Kidney epithelial cell (primary cell): Measurements from ENCODE around the gene PRSS36. TPM values are rescaled to one million over a fixed set of nuclear protein-coding genes. Genes with fewer than 3 reads are reported as not detected.
"Not testable (repeated sequence)": the region's sequence is repeated elsewhere in the genome, so short reads cannot be mapped to it uniquely, and the experiment has no call there.

ENCODE experiments used
- DNase-seq: peaks from one replicate; pipeline ENCODE4 v3.0.0-alpha.2; 2010; ENCODE audit warnings: low read depth
- H3K27me3 ChIP-seq: 2 replicates; pipeline ENCODE4 v1.6.0; 2011; ENCODE audit warnings: low read length; ENCODE audit not compliant: control insufficient read depth, insufficient read depth
- H3K36me3 ChIP-seq: 2 replicates; pipeline ENCODE4 v1.5.1; 2011; ENCODE audit warnings: low read length; ENCODE audit not compliant: control insufficient read depth, insufficient read depth
- H3K4me3 ChIP-seq: 2 replicates; pipeline ENCODE4 v1.5.1; 2011; ENCODE audit warnings: low read depth, mild to moderate bottlenecking, control low read depth, low read length
- CTCF ChIP-seq: IDR thresholded peaks from 2 replicates; pipeline ENCODE4 v1.5.1; 2011; ENCODE audit warnings: mild to moderate bottlenecking, moderate library complexity, low read length, control low read depth, inconsistent platforms; ENCODE audit not compliant: insufficient read depth, poor library complexity, severe bottlenecking
- total RNA-seq: library from RNA; depleted of rRNA; stranded (reverse); fragments of >200 nt; gene quantifications from 2 replicates; pipeline ENCODE4 v1.2.3, GENCODE V29; 2015

Gene PRSS36
- 0.55 and 1.5 TPM in 2 replicates for total RNA-seq

- no peaks in the 10 kb centered on the region for H3K36me3 ChIP-seq
- peaks cover 28% of the 10 kb centered on the region for H3K27me3 ChIP-seq
- H3K4me3 ChIP-seq: no peak within 1 kb of the TSS
- no peak for DNase-seq
- TF ChIP-seq CTCF: no peak
Measured at GRCh38 chr16:31149894-31150890, at the start of gene PRSS36. Gene PRSS36, minus strand, starts transcription at chr16:31150066. Its CDS starts 31 bp downstream, at chr16:31150035.

GRCh38 chr16:31199430-31200041, 49.7 kb upstream of the PRSS36 start:
- Histone ChIP-seq H3K27me3 (peaks cover 10% of the 10 kb centered on the region), H3K4me3 (no peak overlapping the region), H3K36me3 (peaks cover 4% of the 10 kb centered on the region)
- TF ChIP-seq CTCF: no peak
- no peak for DNase-seq

- no peak for TF ChIP-seq CTCF
- Histone ChIP-seq H3K4me3 (no peak overlapping the region), H3K36me3 (peaks cover 4% of the 10 kb centered on the region), H3K27me3 (peaks cover 10% of the 10 kb centered on the region)
- no peak for DNase-seq
Measured at GRCh38 chr16:31198207-31198882, 48.5 kb upstream of the PRSS36 start.

GRCh38 chr16:31196324-31197088, 46.6 kb upstream of the PRSS36 start:
- H3K27me3 ChIP-seq: no peaks in the 10 kb centered on the region
- no peak overlapping the region for H3K4me3 ChIP-seq
- no peak for TF ChIP-seq CTCF
- peaks cover 4% of the 10 kb centered on the region for H3K36me3 ChIP-seq
- no peak for DNase-seq

GRCh38 chr16:31195861-31196260, 46.0 kb upstream of the PRSS36 start:
- not testable (repeated sequence) for H3K4me3 ChIP-seq, H3K27me3 ChIP-seq, DNase-seq, H3K36me3 ChIP-seq

GRCh38 chr16:31194898-31195297, 45.0 kb upstream of the PRSS36 start:
- TF ChIP-seq CTCF: no peak
- H3K4me3 ChIP-seq: no peak overlapping the region
- peaks cover 8% of the 10 kb centered on the region for H3K36me3 ChIP-seq
- no peaks in the 10 kb centered on the region for H3K27me3 ChIP-seq
- no peak for DNase-seq
